ENCODE results near the gene ZNF644. TPM values are rescaled to one million over a fixed set of nuclear protein-coding genes. Genes with fewer than 3 reads are reported as not detected.
A peak's percentile ranks its signal among the peaks of the same experiment; 100 is the strongest.
"Not testable (repeated sequence)": the region's sequence is repeated elsewhere in the genome, so short reads cannot be mapped to it uniquely, and the experiment has no call there.

ZNF644 gene
- total RNA-seq = 68.8 and 70.9 TPM in 2 replicates
- long read RNA-seq, transcript ZNF644-202 (4 exons, 2,036 nt) = minor isoform, 5 of 125 reads
- long read RNA-seq, transcript ZNF644-211 (3 exons, 514 nt) = major isoform, 45 of 125 reads
- long read RNA-seq, transcript ZNF644-203 (4 exons, 1,253 nt) = minor isoform, 29 of 125 reads
- long read RNA-seq, partial matches to known transcripts = 28 of 125 reads
- long read RNA-seq, other reads (novel, unspliced or antisense) = 17 of 125 reads

GRCh38 chr1:91021686-91022517 lies at the start of gene ZNF644:
ZNF644 (minus strand) TSS chr1:91022035; CDS start chr1:90982353, 39,682 bp downstream.
- H3K27ac Mint-ChIP-seq (ENCODE audit: unreplicated experiment) = peak within 1 kb of the TSS; percentile 100
- no peaks in the 10 kb centered on the region for H3K27me3 Mint-ChIP-seq (ENCODE audit: low read depth)
- TF ChIP-seq CTCF (conservative IDR thresholded peaks at IDR 0.05) = no peak
- H3K4me3 Mint-ChIP-seq = peak within 1 kb of the TSS; percentile 100
- H3K36me3 Mint-ChIP-seq (ENCODE audit: low read depth) = peaks cover 4% of the 10 kb centered on the region
- peaks cover 42% of the 10 kb centered on the region for H3K4me1 Mint-ChIP-seq
- H3K9me3 Mint-ChIP-seq = peaks cover 3% of the 10 kb centered on the region
- DNase-seq (ENCODE audit: low read depth, low spot score) = peak; percentile 71

GRCh38 chr1:91070298-91070697 lies 48.5 kb upstream of the ZNF644 start:
- no peaks in the 10 kb centered on the region for H3K9me3 Mint-ChIP-seq
- H3K4me1 Mint-ChIP-seq = no peaks in the 10 kb centered on the region
- DNase-seq (ENCODE audit: low read depth, low spot score) = no peak
- H3K36me3 Mint-ChIP-seq (ENCODE audit: low read depth) = no peaks in the 10 kb centered on the region
- no peak overlapping the region for H3K4me3 Mint-ChIP-seq
- no peaks in the 10 kb centered on the region for H3K27me3 Mint-ChIP-seq (ENCODE audit: low read depth)
- TF ChIP-seq CTCF (conservative IDR thresholded peaks at IDR 0.05) = no peak
- no peak overlapping the region for H3K27ac Mint-ChIP-seq (ENCODE audit: unreplicated experiment)

- TF ChIP-seq CTCF (conservative IDR thresholded peaks at IDR 0.05) = no peak
These were observed 44.7 kb upstream of the ZNF644 start for GRCh38 chr1:91066538-91066937.

GRCh38 chr1:91065337-91065736 lies 43.5 kb upstream of the ZNF644 start:
- no peak for DNase-seq (ENCODE audit: low read depth, low spot score)
- no peak overlapping the region for H3K4me3 Mint-ChIP-seq
- no peak for TF ChIP-seq CTCF (conservative IDR thresholded peaks at IDR 0.05)
- no peaks in the 10 kb centered on the region for H3K27me3 Mint-ChIP-seq (ENCODE audit: low read depth)
- H3K27ac Mint-ChIP-seq (ENCODE audit: unreplicated experiment) = no peak overlapping the region
- H3K9me3 Mint-ChIP-seq = peaks cover 6% of the 10 kb centered on the region
- H3K36me3 Mint-ChIP-seq (ENCODE audit: low read depth) = no peaks in the 10 kb centered on the region
- H3K4me1 Mint-ChIP-seq = no peaks in the 10 kb centered on the region

More at GRCh38 chr1:91066538-91066937, 44.7 kb upstream of the ZNF644 start:
- Mint-ChIP-seq H3K9me3 (peaks cover 2% of the 10 kb centered on the region), H3K4me3 (no peak overlapping the region), H3K27ac (ENCODE audit: unreplicated experiment) (no peak overlapping the region), H3K27me3 (ENCODE audit: low read depth) (no peaks in the 10 kb centered on the region), H3K4me1 (no peaks in the 10 kb centered on the region), H3K36me3 (ENCODE audit: low read depth) (no peaks in the 10 kb centered on the region)
- no peak for DNase-seq (ENCODE audit: low read depth, low spot score)

- DNase-seq (ENCODE audit: low read depth, low spot score); H3K27ac Mint-ChIP-seq (ENCODE audit: unreplicated experiment); H3K4me1 Mint-ChIP-seq; H3K36me3 Mint-ChIP-seq (ENCODE audit: low read depth); H3K27me3 Mint-ChIP-seq (ENCODE audit: low read depth); H3K4me3 Mint-ChIP-seq; H3K9me3 Mint-ChIP-seq: not testable (repeated sequence)
These were observed 41.6 kb upstream of the ZNF644 start for GRCh38 chr1:91063403-91063802.

GRCh38 chr1:91059157-91059556 lies 37.3 kb upstream of the ZNF644 start:
- Mint-ChIP-seq H3K36me3 (ENCODE audit: low read depth) (no peaks in the 10 kb centered on the region), H3K9me3 (peaks cover 6% of the 10 kb centered on the region), H3K4me3 (no peak overlapping the region), H3K27ac (ENCODE audit: unreplicated experiment) (no peak overlapping the region), H3K4me1 (no peaks in the 10 kb centered on the region), H3K27me3 (ENCODE audit: low read depth) (no peaks in the 10 kb centered on the region)
- DNase-seq (ENCODE audit: low read depth, low spot score) = no peak
- no peak for TF ChIP-seq CTCF (conservative IDR thresholded peaks at IDR 0.05)
